ENCODE data around the gene PIK3AP1. TPM values are rescaled to one million over a fixed set of nuclear protein-coding genes. Genes with fewer than 3 reads are reported as not detected.

Gene PIK3AP1
- total RNA-seq, 1 experiment from 2014 or later, result 1.6 TPM

- peak; percentile 74 to 88 for DNase-seq
- CTCF ChIA-PET, result no interaction called here
- no peak overlapping the region for H3K4me3 ChIP-seq (ENCODE audit: low read depth, low read length)
These were observed 108.1 kb downstream of the PIK3AP1 start for GRCh38 chr10:96612055-96612830.

GRCh38 chr10:96610817-96611216 is 109.5 kb downstream of the PIK3AP1 start:
- no peaks in the 10 kb centered on the region for H3K9me3 Mint-ChIP-seq (ENCODE audit: unreplicated experiment)
- H3K27me3 ChIP-seq (replicated peaks; ENCODE audit: control insufficient read depth, insufficient read depth, low read length), result no peaks in the 10 kb centered on the region
- no peak overlapping the region for H3K4me3 ChIP-seq (ENCODE audit: low read depth, low read length)
- intact Hi-C loops (cut with micrococcal nuclease; ENCODE audit: unreplicated experiment), result no loop called here
- ChIA-PET CTCF (no interaction called here), POLR2A (no interaction called here)
- no peaks in the 10 kb centered on the region for H3K27me3 Mint-ChIP-seq (ENCODE audit: insufficient read depth, unreplicated experiment)
- no TSS peak for BruUV-seq (replicated peaks)
- no peak overlapping the region for H3K27ac Mint-ChIP-seq (ENCODE audit: unreplicated experiment)
- peaks cover 66% of the 10 kb centered on the region for H3K4me1 ChIP-seq
- H3K36me3 Mint-ChIP-seq (ENCODE audit: insufficient read depth, unreplicated experiment), result peaks cover 5% of the 10 kb centered on the region
- no peak for DNase-seq
- peaks cover 60% of the 10 kb centered on the region for H3K4me1 Mint-ChIP-seq (ENCODE audit: low read depth, unreplicated experiment)
- H3K9me3 ChIP-seq, result no peaks in the 10 kb centered on the region
- no peak for TF ChIP-seq CTCF (IDR thresholded peaks at IDR 0.05; ENCODE audit: insufficient read depth in 1 of 2, low read depth in 1 of 2, low read length in 1 of 2, severe bottlenecking in 1 of 2, unreplicated experiment in 1 of 2)
- H3K36me3 ChIP-seq (ENCODE audit: control insufficient read depth, insufficient read depth, low read length), result no peaks in the 10 kb centered on the region
- no peak overlapping the region for H3K4me3 Mint-ChIP-seq (ENCODE audit: unreplicated experiment)

More at GRCh38 chr10:96612055-96612830, 108.1 kb downstream of the PIK3AP1 start:
- intact Hi-C loops (cut with micrococcal nuclease; ENCODE audit: unreplicated experiment), result loop anchor here (1.0 kb wide), 1 partner anchor 21 kb away; no protein-coding TSS in a partner anchor
- H3K4me1 Mint-ChIP-seq (ENCODE audit: low read depth, unreplicated experiment), result peaks cover 47% of the 10 kb centered on the region
- H3K36me3 ChIP-seq (ENCODE audit: control insufficient read depth, insufficient read depth, low read length), result no peaks in the 10 kb centered on the region
- peak overlapping the region; percentile 28 for H3K27ac Mint-ChIP-seq (ENCODE audit: unreplicated experiment)
- H3K9me3 ChIP-seq, result no peaks in the 10 kb centered on the region
- TF ChIP-seq CTCF (IDR thresholded peaks at IDR 0.05; ENCODE audit: insufficient read depth in 1 of 2, low read depth in 1 of 2, low read length in 1 of 2, severe bottlenecking in 1 of 2, unreplicated experiment in 1 of 2), result no peak
- no peaks in the 10 kb centered on the region for H3K9me3 Mint-ChIP-seq (ENCODE audit: unreplicated experiment)
- H3K27me3 Mint-ChIP-seq (ENCODE audit: insufficient read depth, unreplicated experiment), result no peaks in the 10 kb centered on the region
- peak overlapping the region; percentile 17 for H3K4me3 Mint-ChIP-seq (ENCODE audit: unreplicated experiment)
- no TSS peak for BruUV-seq (replicated peaks)
- H3K27me3 ChIP-seq (replicated peaks; ENCODE audit: control insufficient read depth, insufficient read depth, low read length), result no peaks in the 10 kb centered on the region
- POLR2A ChIA-PET, result no interaction called here
- H3K4me1 ChIP-seq, result peaks cover 51% of the 10 kb centered on the region
- H3K36me3 Mint-ChIP-seq (ENCODE audit: insufficient read depth, unreplicated experiment), result no peaks in the 10 kb centered on the region

GRCh38 chr10:96609510-96609909 is 110.8 kb downstream of the PIK3AP1 start:
- DNase-seq, result no peak
- BruUV-seq (replicated peaks), result no TSS peak
- Histone ChIP-seq H3K27me3 (replicated peaks; ENCODE audit: control insufficient read depth, insufficient read depth, low read length) (no peaks in the 10 kb centered on the region), H3K9me3 (no peaks in the 10 kb centered on the region), H3K36me3 (ENCODE audit: control insufficient read depth, insufficient read depth, low read length) (no peaks in the 10 kb centered on the region), H3K4me3 (ENCODE audit: low read depth, low read length) (no peak overlapping the region), H3K4me1 (peaks cover 69% of the 10 kb centered on the region)
- intact Hi-C loops (cut with micrococcal nuclease; ENCODE audit: unreplicated experiment), result no loop called here
- Mint-ChIP-seq H3K4me3 (ENCODE audit: unreplicated experiment) (no peak overlapping the region), H3K9me3 (ENCODE audit: unreplicated experiment) (no peaks in the 10 kb centered on the region), H3K27ac (ENCODE audit: unreplicated experiment) (no peak overlapping the region), H3K4me1 (ENCODE audit: low read depth, unreplicated experiment) (peaks cover 53% of the 10 kb centered on the region), H3K27me3 (ENCODE audit: insufficient read depth, unreplicated experiment) (no peaks in the 10 kb centered on the region), H3K36me3 (ENCODE audit: insufficient read depth, unreplicated experiment) (peaks cover 6% of the 10 kb centered on the region)
- POLR2A ChIA-PET, result no interaction called here
- TF ChIP-seq CTCF (IDR thresholded peaks at IDR 0.05; ENCODE audit: insufficient read depth in 1 of 2, low read depth in 1 of 2, low read length in 1 of 2, severe bottlenecking in 1 of 2, unreplicated experiment in 1 of 2), result no peak
- CTCF ChIA-PET, result no interaction called here

All from Caco-2 (cell line).